Activated naive CD4-positive, alpha-beta T cell treated with anti-CD3 and anti-CD28 coated beads, Interleukin-2, amount 50 U/mL, for 16 hours (primary cell): Measurements from ENCODE around the gene OCIAD2.
"Not testable (repeated sequence)": the region's sequence is repeated elsewhere in the genome, so short reads cannot be mapped to it uniquely, and the experiment has no call there.

Source experiments
- DNase-seq: peaks from one replicate; pipeline ENCODE4 v3.0.0-alpha.2; 2020

Gene OCIAD2

GRCh38 chr4:48905363-48906015 is 1.1 kb downstream of the OCIAD2 start:
- no peak for DNase-seq

GRCh38 chr4:48904541-48905142 is 1.9 kb downstream of the OCIAD2 start:
- no peak for DNase-seq

GRCh38 chr4:48904101-48904500 is 2.5 kb downstream of the OCIAD2 start:
- no peak for DNase-seq

GRCh38 chr4:48902266-48902665 is 4.3 kb downstream of the OCIAD2 start:
- no peak for DNase-seq

GRCh38 chr4:48901196-48901595 is 5.4 kb downstream of the OCIAD2 start:
- DNase-seq, result no peak

- DNase-seq, result no peak
These were observed 6.6 kb downstream of the OCIAD2 start for GRCh38 chr4:48899950-48900349.

- no peak for DNase-seq
These were observed 7.2 kb downstream of the OCIAD2 start for GRCh38 chr4:48899432-48899749.

- DNase-seq, result no peak
These were observed 7.7 kb downstream of the OCIAD2 start for GRCh38 chr4:48898733-48899431.

- no peak for DNase-seq
These were observed 9.7 kb downstream of the OCIAD2 start for GRCh38 chr4:48896845-48897244.

GRCh38 chr4:48891028-48891619 is 15.4 kb downstream of the OCIAD2 start:
- DNase-seq, result no peak

GRCh38 chr4:48889750-48890149 is 16.8 kb downstream of the OCIAD2 start:
- DNase-seq, result not testable (repeated sequence)

- not testable (repeated sequence) for DNase-seq
These were observed 24.9 kb downstream of the OCIAD2 start for GRCh38 chr4:48881646-48882045.

GRCh38 chr4:48879561-48880442 is 26.8 kb downstream of the OCIAD2 start:
- DNase-seq, result no peak

- no peak for DNase-seq
These were observed 28.6 kb downstream of the OCIAD2 start for GRCh38 chr4:48877827-48878535.

- DNase-seq, result not testable (repeated sequence)
These were observed 41.9 kb downstream of the OCIAD2 start for GRCh38 chr4:48864696-48865095.

- no peak for DNase-seq
These were observed 42.8 kb downstream of the OCIAD2 start for GRCh38 chr4:48863728-48864127.

- no peak for DNase-seq
These were observed 43.9 kb downstream of the OCIAD2 start for GRCh38 chr4:48862661-48863060.

GRCh38 chr4:48862038-48862437 is 44.5 kb downstream of the OCIAD2 start:
- DNase-seq, result no peak

GRCh38 chr4:48858130-48858529 is 48.4 kb downstream of the OCIAD2 start:
- no peak for DNase-seq

- no peak for DNase-seq
These were observed 51.6 kb downstream of the OCIAD2 start for GRCh38 chr4:48854982-48855381.

GRCh38 chr4:48854395-48854683 is 52.2 kb downstream of the OCIAD2 start:
- no peak for DNase-seq

- DNase-seq, result no peak
These were observed 52.8 kb downstream of the OCIAD2 start for GRCh38 chr4:48853604-48854394.
